Activated CD8-positive, alpha-beta memory T cell treated with anti-CD3 and anti-CD28 coated beads for 48 hours (primary cell): ENCODE measurements around the gene CPTP.

Experiments
- DNase-seq, 3 experiments: peaks; one replicate each; pipeline ENCODE4 v3.0.0-alpha.2; 2020; ENCODE audit warnings: low read depth in 2 of 3, low spot score in 2 of 3

The CPTP gene

DNA sequence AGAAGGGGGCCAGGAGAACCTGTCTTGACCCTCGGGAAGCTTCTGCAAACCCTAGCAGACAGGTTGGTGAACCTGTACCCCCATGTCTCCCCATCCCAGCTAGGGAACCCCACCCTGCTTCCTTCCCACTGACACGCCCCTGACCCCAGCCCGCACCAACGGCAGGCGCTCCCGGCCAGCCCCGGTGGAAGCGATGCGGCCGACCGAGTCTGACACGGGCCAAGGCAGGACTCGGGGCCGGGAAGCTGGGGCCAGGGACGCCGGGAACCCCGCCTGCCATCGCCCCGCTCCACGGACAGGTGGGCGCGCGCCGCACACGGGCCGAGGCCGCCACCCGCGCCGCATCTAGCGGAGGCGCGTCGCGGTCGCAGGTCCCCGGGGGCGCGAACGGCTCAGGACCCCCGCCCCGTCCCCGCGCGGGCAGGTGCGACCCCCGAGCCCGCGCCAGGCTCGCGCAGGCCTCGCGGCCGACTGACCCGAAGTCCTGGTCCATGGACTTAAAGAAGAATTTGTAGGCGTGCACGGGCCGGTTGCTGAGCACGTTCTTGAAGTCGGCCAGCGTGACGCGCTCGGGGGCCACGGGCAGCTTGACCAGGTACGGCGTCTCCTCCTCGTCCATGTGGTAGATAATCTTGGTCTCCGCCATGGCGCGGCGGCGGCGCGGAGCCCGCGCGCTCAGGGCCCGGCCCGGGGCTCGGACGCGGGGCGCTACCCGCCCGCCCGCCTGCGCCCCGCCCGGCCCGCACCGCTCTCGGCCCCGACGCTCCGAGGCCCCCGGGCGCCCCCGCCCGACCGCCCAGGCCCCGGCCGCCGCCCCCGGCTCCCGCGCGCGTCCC, 24.0 kb downstream of the CPTP start:
- DNase-seq = no peak

DNA sequence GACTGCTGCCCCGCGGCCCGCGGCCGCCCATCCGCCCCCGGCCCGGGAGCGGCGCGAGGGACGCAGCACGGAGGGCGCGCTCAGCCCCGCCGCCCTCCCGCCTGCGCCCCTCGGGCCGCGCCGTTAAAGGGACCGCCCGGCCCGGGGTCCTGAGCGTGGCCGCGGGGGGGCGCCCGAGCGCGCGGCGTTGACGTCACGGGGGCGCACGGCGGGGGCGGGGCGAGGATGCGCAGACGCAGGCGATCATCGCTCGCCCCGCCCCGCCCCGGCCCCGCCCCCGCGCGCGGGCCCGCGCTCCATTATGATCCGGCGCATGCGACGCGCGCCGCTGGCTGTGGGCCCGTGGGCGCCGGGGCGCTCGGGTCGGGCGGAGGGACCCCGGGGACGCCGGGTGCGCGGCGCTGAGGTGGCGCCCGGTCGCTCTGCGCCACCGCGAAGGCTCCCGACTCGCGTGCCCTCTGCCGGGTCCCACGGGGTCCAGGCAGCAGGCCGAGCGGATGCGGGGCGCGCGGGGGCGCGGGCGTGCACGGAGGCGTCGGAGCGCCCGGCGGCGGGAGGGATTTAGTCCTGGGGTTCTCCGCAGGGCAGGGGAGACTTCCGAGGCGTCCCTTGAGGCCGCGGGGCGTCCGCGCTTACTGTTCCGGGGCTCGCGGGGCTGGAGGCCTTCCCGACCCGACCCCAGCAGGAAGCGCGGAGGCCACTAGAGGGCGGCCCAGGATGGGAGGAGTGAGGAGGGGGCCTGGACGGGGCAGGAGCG, 24.8 kb downstream of the CPTP start, which contains the start of gene DVL1:
Gene DVL1 (minus strand): TSS at position 163 of the 757 bp plus-strand sequence. CDS start 353 bp downstream, outside the sequence.
- DNase-seq = peak in 2 of 3 experiments; percentile 40 to 46

DNA sequence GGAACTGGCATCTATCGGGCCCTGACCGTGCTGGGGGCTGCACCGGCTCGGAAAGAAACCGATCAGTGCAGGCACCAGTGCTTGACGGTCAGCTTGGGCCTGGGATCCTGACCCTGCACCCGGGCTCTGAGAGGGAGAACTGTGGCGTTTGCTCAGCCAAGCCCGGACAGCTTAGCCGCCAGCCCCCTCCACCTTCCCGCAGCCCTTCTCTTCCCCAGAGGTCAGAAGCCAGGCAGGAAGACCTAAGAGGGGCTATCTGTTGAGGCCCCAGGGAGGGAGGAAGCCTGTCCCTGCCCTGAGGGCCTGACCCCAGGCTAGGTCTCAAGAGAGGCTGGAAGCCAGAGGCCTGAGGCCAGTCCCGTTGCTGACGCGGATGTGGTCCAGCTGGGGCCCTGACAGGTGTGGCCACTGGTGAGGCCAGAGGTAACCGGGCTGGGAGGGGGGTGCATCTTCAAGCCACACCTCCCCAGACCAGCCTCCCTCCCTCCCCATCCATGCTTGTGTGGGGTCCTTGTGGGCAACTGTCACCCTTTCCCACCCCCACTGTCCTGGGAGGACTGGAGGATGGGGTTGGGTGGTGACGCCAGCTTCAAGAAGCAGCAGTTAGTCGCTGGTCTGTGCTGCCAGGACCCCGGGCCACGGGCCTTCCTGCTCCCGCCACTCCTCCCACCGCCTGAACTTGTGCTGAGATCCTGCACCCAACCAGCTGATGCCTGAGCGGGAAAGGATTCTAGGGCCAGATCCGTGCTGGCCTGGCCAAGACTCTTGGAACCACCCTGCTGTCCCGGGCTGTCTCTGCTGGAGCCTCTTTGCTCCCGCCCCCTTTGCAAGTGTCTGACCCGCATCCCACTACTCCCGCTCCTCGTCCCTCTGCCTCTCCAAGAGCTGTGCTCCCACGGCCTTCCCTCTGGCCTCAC, 27.2 kb downstream of the CPTP start:
- DNase-seq = no peak

DNA sequence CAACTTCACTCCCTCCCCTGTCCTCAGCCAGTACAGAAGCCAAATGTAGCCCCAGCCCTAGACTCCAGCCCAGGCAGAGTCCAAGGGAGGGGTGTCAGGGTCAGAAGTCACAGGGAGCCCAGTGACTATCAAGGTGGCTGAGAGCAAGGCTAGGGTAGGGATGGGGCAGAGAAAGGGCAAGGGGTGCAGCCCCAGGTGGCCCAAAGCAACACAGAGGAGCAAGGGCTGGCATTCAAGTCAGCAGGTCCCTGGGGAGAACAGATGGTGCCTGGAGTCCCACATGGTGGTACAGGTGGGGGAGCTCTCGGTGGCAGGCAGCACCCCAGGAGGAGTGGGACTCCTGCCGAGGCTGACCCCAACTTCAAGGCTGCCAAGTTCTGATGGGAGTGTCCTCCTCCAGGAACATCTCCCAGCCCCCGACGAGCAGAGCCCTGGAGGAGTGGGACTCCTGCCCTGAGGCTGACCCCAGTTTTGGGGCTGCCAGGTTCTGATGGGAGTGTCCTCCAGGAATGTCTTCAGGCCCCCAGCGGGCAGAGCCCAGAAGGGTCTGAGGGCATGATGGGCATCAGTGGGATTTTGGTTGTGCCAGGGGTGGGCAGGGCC, 28.3 kb downstream of the CPTP start:
- no peak for DNase-seq

DNA sequence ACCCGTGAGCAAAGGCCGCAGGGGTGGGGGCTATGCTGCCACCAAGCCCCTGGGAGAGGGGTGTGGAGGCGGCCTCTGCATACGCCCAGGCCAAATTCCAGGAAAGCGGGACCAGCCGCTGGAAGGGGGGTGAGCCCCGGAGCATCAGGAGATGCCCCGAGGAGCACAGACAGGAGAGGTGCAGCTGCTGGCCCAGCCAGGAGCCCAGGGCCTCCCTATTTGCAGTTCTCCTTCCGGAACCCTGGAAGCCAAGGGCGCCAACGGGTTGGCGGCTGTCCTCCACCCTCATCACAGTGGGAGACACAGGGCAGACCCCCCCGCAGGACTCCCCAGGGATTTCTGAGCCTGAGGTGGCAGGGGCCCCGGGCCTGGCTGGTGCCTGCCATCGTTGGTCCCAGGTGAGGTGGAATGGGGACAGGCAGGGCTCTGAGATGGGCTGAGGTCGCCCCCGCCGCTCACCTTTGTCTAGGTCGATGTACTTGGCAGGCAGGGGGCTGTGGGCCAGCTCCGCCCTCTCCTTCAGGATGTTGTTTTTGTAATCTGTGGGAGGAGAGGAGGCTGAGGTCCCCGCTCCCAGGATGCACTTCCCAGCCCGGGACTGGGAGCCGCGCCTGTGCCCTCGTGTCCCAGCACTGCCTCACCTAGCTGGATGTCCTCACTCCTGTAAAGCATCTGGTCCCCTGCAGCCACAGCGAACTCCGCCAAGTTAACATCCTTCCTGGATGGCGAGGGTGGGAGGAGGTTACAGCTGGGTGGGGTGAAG, 29.0 kb downstream of the CPTP start:
- no peak for DNase-seq

DNA sequence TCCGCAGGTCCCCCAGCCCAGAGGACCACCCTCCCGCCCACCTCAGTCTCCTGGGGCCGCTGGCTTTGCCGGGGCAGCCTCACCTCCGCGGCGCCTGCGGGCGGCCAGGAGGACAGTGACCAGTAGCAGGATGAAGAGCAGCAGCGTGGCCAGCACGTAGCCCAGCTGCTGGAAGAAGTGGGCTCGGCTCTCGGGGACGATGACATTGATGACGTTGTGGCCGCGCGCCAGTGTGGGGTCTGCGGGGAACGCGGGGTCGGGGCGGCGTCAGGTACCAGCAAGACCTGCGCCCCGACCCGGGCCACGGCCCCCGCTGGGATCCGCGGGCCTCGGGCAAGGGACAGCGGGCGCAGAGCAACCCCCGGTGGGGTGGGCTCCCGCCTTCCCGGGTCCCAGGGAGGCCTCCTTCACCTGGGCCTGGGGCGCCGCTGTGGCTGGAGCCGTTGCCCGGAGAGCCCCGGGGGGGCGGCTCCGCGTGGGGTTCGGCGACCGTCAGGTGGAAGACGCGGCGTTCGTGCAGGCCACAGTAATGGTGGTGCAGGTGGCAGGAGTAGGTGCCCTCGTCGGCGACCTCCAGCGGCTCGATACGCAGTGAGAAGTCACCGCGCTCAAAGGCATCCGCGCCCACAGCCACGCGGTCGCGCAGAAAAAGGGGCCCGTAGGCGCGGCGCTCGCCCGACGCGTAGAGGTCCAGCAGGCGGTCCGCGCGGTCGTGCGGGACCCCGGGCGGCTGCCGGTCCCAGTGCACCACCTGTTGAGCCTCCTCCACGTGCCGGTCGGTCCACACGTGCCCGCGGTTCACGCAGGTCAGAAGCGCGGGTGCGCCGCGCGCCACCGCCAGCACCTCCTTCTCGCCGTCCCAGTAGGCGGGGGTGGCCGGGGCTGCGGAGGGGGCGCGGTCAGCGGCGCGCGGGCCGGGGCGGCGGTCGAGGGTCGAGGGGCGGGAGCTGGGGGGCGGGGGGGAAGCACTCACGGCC, 30.0 kb downstream of the CPTP start:
- DNase-seq = no peak

DNA sequence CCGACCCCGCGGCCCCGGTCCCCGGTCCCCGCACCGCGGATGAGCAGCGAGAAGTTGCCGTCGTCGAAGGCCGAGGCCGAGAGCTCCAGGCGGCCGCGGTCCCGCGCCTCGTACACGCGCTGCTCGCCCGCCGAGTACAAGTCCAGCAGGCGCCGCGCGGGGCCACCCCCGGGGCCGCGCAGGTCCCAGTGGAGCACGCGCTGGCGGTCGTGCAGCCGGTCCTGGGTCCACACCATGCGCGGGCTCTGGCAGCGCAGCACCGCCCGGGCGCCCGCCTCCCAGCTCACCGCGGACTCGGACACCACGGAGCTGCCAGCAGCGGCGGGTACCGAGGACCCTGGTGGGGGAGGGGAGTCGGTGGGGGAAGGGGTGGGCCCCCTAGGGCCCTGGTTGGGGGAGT, 30.8 kb downstream of the CPTP start:
- no peak for DNase-seq

DNA sequence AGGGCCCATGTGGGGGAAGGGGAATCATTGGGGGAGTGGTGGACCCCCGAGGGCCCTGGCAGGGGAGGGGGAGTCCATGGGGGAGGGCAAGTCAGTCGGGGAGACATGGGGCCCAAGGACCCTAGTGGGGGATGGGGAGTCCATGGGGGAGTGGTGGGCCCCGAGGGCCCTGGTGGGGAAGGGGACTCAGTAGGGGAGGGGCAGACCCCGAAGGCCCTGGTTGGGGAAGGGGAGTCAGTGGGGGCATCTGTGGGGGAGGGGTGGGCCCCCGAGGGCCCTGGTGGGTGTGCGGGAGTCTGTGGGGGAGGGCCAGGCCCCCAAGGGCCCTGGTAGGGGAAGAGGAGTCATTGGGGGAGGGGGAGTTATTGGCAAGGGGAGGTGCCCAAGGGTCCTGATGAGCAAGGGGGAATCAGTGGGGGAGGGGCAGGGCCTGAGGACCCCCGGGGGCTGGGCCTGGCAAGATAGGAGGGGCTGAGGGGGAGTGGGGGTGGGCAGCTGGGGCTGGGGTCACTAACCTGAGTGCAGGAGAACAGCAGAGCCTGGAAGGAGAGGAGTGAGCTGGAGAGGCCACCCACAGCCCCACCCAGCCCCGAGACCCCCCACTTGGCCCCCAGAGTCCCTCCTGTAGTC, 31.7 kb downstream of the CPTP start:
- no peak for DNase-seq

DNA sequence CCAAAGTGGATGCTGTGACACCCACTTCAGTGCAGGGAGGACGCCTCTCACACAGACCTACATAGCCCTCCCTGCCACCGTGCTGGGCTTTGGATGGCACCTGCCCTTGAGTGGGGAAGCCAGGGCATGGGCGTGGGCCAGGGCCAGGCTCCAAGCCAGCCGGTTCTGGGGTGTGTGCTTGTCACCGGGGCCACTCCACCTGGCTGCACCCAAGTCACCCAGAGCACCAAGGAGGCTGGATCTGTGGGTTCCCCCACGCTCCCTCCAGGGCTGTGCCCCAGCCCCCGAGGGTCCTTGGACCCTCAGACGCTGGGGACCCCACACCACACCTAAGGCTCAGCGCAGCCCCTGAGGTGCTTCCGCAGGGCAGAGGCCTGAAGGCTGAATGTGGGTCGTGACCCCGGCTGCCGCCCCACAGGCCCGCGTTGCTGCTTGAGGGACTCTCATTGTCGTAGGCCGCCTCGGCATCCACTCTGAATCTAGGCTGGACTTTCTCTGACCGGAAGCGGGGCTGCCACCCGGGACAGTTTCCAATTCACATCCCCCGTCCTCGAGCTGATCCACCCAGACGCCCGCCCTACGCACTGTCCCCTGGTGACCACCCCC, 32.3 kb downstream of the CPTP start:
- DNase-seq = no peak

DNA sequence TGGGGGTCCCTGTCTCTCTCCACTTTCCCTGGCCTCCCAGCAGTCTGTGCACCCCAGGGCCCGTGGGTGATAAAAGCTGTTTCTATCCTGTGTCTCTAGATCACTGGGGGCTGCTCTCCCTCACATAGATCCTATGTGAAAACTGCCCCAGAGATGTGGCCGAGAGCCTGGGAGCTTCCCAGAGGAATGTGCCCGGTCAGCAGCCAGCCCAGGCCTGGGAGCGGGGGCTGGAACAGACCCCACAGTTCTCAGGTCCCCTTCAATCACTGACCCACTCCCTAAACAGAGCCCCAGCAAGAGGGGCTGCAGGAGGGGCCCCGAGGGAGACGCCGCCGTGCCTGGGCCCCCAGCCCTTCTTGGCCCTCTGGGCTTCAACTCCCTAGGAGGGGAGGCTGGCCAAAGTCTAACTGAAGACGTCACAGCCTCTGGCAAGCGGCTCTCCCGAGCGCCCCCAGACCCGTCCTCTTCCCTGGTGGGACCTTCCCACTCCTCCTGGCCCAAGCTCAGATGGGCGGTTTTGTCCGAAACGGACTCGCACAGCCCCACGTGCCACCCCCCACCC, 33.4 kb downstream of the CPTP start:
- DNase-seq = no peak

DNA sequence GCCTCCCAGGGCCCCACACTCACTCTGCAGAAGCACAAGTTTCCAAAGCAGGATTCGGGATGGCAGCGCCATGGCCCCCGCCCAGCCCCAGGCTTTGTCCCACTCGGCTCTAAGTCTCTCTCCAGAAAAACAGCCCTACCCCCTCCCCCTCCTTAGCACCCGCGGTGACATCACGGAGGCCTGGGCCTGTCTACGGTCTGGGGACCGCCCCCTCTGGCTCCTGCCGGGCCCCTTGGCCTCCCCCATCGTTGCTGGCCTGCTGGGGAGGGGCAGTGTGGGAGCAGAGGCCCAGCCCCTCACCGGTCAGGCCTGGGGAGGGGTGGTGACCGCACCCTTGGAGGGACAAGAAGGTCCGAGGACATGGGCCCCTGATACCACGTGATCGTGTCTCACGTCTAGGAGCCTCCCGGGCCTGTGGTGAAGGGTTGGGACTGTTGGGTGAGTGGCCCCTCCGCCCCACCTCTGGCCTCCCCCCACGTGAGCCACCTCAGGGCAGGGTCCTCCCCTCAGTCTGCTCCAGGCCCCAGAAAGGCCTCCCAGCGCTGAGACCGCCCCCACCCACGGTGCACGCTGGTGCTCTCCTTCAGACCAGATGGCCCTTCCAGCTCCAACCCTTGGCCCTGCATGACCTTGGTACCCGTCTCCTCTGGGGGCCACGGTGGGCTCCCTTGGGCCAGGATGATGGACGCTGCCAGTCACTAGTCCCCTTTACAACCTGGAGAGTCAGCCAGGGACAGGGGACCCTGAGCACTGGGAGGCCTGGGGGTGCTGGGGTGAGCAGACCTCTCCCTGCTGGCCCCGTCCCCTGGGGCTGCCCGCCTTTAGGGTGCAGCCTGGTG, 34.0 kb downstream of the CPTP start, which contains the start of gene MXRA8:
Gene MXRA8 (minus strand): TSS at position 123 of the 839 bp plus-strand sequence. CDS start 51 bp downstream, at position 72.
- DNase-seq = no peak

DNA sequence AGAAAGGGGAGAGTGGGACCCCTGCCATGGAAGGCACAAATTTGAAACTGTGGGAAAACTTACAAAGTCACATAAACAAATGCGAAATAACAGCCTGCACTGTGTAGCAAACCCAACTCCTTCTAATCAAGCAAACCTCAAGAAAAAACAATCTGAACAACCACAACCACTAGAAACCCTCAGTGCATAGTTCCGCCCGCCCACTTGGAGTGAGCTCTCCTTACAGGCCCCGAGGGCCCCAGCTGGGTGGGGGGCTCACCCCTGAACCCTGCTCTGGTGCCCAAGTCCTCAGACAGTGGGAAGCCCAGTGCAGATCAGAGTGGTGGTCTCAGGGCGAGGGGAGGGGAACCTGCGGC, 34.7 kb downstream of the CPTP start:
- DNase-seq = no peak

DNA sequence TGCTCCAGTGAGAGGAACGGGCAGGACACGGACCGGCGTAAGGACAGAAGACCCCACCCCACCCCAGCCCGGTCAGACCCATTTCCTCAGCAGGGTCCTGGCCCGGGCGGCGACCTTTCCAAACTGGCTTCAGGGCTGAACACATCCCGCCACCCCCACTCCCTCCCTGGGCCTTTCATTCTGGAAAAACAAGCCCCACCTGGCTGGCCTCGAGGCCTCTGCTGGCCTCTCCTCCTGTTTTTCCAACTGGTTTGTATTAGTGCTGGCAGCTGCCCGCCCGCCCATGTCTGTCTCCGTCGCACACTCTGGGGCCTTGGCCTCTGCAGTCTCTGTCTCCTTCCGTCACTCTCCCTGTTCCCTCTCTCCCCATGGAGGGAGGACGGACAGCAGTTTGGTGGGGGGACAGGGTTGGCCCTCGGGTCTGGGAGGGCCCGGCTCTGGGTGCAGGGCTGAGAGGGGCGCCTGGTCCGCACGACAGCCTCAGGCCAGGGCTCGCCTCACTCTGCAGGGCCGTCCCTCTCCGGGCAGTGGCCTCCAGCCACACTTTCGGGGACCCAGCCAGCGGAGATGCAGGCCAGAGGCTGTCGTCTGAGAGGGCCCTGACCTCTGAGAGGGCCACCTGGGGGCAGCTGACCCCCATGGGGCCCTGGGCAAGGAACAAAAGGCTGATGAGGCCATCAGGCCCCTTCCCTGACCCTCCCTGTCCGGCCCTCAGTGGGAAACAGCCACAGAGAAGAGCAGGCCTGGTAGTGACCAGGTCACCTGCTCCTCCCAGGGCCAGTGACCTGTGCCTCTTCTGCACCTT, 35.3 kb downstream of the CPTP start:
- DNase-seq = no peak

DNA sequence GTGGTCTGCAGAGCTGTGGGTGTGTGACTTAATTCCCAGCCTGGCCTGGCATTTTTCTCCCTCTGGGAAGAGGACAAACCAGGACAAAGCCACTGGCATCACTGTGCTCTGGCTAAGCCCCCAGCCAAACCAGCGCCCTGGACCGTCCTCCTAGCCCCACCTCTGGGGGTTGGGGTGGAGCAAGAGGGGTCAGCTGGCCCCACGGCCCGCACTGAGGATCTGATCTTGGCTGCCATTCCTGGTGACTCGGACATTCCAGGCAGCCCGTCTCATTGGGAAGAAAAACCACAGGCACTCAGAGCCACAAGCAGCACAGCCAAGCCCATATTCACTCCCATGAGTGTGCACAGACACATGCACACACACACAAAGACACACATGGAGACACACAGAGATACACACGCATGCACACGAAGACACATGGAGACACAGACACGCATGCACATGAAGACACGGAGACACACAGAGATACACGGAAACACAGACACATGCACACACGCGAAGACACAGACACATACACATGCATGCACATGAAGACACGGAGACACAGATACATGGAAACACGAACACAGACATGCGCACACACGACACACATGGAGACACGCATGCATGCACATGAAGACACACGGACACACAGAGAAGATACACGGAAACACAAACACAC, 36.0 kb downstream of the CPTP start:
- DNase-seq = no peak

DNA sequence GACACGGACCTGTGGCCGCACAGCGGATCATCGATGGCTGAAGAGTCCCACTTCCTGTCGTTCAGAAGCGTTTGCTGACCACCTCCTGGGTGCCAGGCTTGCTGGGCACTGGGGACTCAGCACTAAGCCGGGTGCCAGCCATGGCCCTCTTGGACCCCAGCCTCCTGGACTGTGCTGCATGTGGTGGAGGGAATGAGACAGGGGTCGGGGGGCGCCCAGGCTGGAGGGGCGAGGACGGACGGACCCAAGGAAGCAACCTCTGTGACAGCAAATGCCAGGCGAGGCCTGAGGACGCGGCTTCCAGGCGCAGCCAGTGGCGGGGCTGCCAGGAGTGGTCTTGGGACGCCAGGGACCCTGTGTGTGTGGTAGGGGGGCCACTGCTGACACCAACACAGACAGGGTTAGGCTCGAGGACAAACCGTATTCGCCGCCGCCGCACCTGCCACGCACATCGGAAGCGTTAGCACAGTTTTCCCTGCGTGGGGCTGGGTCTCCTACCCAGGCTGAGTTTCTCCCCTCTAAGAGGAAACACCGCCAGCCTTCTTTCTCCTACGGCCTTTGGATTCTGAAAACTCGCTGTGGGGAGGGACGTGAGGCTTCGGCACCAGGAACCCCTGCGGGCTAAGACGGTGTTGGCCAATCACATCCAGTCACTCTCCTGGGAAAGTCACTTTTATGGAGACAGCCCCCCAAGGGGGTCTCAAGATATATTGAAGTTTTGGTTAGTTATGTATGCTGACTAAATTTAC, 36.8 kb downstream of the CPTP start:
- DNase-seq = no peak
